GM23338 (cell line): ENCODE data around the gene KIAA1614. TPM values are rescaled to one million over a fixed set of nuclear protein-coding genes. Genes with fewer than 3 reads are reported as not detected.
A peak's percentile ranks its signal among the peaks of the same experiment; 100 is the strongest.

Source experiments
- ATAC-seq: fragments of 200-7000 bp; cut with Tn5 transposase; 3 replicates; pipeline ENCODE4 v1.9.1; 2020
- DNase-seq: peaks from one replicate; pipeline ENCODE4 v3.0.0-alpha.2; 2015; ENCODE audit warnings: low spot score
- H2AFZ ChIP-seq: fragments of 200-600 bp; sonication (generic); 2 replicates; pipeline ENCODE4 v1.8.0; 2016; ENCODE audit warnings: antibody characterized with exemption, mild to moderate bottlenecking, moderate library complexity
- H3F3A ChIP-seq: fragments of 200-600 bp; sonication (generic); replicated peaks from 2 replicates; pipeline ENCODE4 v1.8.0; 2017; ENCODE audit warnings: antibody characterized with exemption, mixed run types, low read depth
- H3K27ac ChIP-seq: fragments of 200-600 bp; sonication (generic); 2 replicates; pipeline ENCODE4 v1.6.1; 2016; ENCODE audit warnings: low read depth
- H3K27me3 ChIP-seq: fragments of 200-600 bp; sonication (generic); 2 replicates; pipeline ENCODE4 v1.8.0; 2016; ENCODE audit warnings: mild to moderate bottlenecking, mixed run types, moderate library complexity; ENCODE audit not compliant: insufficient read depth
- H3K36me3 ChIP-seq: fragments of 200-600 bp; sonication (generic); 2 replicates; pipeline ENCODE4 v1.8.0; 2016; ENCODE audit warnings: mild to moderate bottlenecking; ENCODE audit not compliant: insufficient read depth
- H3K4me1 ChIP-seq: fragments of 200-600 bp; sonication (generic); 2 replicates; pipeline ENCODE4 v1.8.0; 2016; ENCODE audit warnings: mild to moderate bottlenecking, moderate library complexity; ENCODE audit not compliant: insufficient read depth
- H3K4me2 ChIP-seq: fragments of 200-600 bp; sonication (generic); 2 replicates; pipeline ENCODE4 v1.7.1; 2017; ENCODE audit warnings: mixed run types
- H3K4me3 ChIP-seq: fragments of 200-600 bp; sonication (generic); 2 replicates; pipeline ENCODE4 v1.6.1; 2016; ENCODE audit warnings: mixed run types
- H3K79me2 ChIP-seq: fragments of 200-600 bp; sonication (generic); replicated peaks from 2 replicates; pipeline ENCODE4 v1.8.0; 2017; ENCODE audit warnings: mild to moderate bottlenecking; ENCODE audit not compliant: insufficient read depth
- H3K9me2 ChIP-seq: fragments of 200-600 bp; sonication (generic); 2 replicates; pipeline ENCODE4 v1.8.0; 2017; ENCODE audit not compliant: insufficient read depth
- H4K20me1 ChIP-seq: fragments of 200-600 bp; sonication (generic); replicated peaks from 2 replicates; pipeline ENCODE4 v1.8.0; 2017; ENCODE audit warnings: mild to moderate bottlenecking; ENCODE audit not compliant: insufficient read depth
- H3K27ac Mint-ChIP-seq: 2 replicates; pipeline ENCODE4 v1.8.0; 2020; ENCODE audit warnings: inconsistent platforms, mild to moderate bottlenecking, moderate library complexity, mixed read lengths
- H3K27me3 Mint-ChIP-seq: 3 replicates; pipeline ENCODE4 v1.8.0; 2022; ENCODE audit warnings: low read depth, mild to moderate bottlenecking, moderate library complexity, mixed read lengths, inconsistent platforms; ENCODE audit not compliant: insufficient read depth, poor library complexity
- H3K36me3 Mint-ChIP-seq: 3 replicates; pipeline ENCODE4 v1.8.0; 2021; ENCODE audit warnings: low read depth, mild to moderate bottlenecking, inconsistent platforms, moderate library complexity, mixed read lengths
- H3K4me1 Mint-ChIP-seq: 3 replicates; pipeline ENCODE4 v1.8.0; 2020; ENCODE audit warnings: mild to moderate bottlenecking, inconsistent platforms, mixed read lengths
- H3K4me3 Mint-ChIP-seq: 3 replicates; pipeline ENCODE4 v1.8.0; 2021; ENCODE audit warnings: moderate library complexity, mild to moderate bottlenecking, inconsistent platforms, mixed read lengths
- H3K9me3 Mint-ChIP-seq: 3 replicates; pipeline ENCODE4 v1.8.0; 2020; ENCODE audit warnings: moderate library complexity, mild to moderate bottlenecking, inconsistent platforms, mixed read lengths
- CTCF ChIP-seq, 2 experiments: fragments of 200-600 bp in 1 of 2; sonication (generic) in 1 of 2; conservative IDR thresholded peaks; 2 replicates each; pipeline versions ENCODE4 v1.5.1 to v1.6.1; 2016 to 2017; ENCODE audit warnings: antibody characterized with exemption in 2 of 2, low read depth in 2 of 2, mild to moderate bottlenecking in 2 of 2, moderate library complexity in 1 of 2
- STAT1 ChIP-seq: IDR thresholded peaks from one replicate; pipeline ENCODE4 v1.6.1; 2016; ENCODE audit warnings: antibody characterized with exemption; ENCODE audit not compliant: unreplicated experiment
- ZNF331 ChIP-seq: fragments of 250-450 bp; sonication (Bioruptor Pico); IDR thresholded peaks from 2 replicates; pipeline ENCODE4 v1.5.0; 2020; ENCODE audit warnings: low read depth, mild to moderate bottlenecking, moderate library complexity
- polyA plus RNA-seq: library from polyadenylated mRNA; unstranded; fragments of >200 nt; fragmentation: Nextera tagmentation; extraction: Ambion mirVana; gene quantifications from 2 replicates; pipeline ENCODE4 v1.2.1, GENCODE V29; 2016
- total RNA-seq: library from RNA; depleted of rRNA; stranded (reverse); fragments of >200 nt; shearing (Covaris generic); gene quantifications from 2 replicates; pipeline ENCODE4 v1.2.3, GENCODE V29; 2014
- TF ChIP-seq, protein P1 (sequence below): IDR thresholded peaks from 2 replicates; pipeline ENCODE4 v1.6.1; 2016; ENCODE audit warnings: antibody characterized with exemption

KIAA1614 gene
- total and polyA plus RNA-seq, 2 experiments from 2014 or later, result 1.1 to 1.8 TPM

DNA sequence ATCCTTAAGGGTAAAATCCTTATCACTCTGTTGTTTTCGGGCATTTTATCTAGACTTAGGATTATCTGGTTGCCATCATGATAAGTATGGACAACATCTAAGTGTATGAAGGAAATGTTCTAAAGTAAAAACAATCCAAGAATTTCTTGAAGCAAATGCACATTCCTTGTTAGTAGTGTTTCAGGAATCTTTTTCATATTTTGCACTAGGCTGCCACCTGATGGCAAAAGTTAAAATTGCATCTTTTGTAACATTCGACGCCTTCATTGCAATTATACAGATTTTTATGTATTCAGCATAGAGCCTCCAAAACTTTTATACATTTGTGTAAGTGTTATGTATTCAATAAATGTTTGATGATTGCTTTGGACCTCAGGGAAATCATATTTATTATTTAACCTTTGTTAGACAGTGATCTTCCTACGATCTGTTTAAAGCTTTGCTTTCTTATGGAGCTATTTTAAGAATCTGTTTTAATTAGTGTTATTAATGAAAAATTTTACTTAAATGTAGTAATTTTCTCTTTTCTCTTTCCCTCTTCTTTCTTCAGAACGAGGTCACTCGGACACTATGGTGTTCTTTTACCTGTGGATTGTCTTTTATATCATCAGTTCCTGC, 49.4 kb upstream of the KIAA1614 start:
- no peaks in the 10 kb centered on the region for H3K27me3 ChIP-seq
- no peak overlapping the region for H3K27ac Mint-ChIP-seq
- TF ChIP-seq CTCF (conservative IDR thresholded peaks at IDR 0.05; ENCODE audit: low read depth in 2 of 2) (peak; percentile 72 to 87), STAT1 (no peak)
- TF ChIP-seq, protein P1, sequence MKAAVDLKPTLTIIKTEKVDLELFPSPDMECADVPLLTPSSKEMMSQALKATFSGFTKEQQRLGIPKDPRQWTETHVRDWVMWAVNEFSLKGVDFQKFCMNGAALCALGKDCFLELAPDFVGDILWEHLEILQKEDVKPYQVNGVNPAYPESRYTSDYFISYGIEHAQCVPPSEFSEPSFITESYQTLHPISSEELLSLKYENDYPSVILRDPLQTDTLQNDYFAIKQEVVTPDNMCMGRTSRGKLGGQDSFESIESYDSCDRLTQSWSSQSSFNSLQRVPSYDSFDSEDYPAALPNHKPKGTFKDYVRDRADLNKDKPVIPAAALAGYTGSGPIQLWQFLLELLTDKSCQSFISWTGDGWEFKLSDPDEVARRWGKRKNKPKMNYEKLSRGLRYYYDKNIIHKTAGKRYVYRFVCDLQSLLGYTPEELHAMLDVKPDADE, result no peak

DNA sequence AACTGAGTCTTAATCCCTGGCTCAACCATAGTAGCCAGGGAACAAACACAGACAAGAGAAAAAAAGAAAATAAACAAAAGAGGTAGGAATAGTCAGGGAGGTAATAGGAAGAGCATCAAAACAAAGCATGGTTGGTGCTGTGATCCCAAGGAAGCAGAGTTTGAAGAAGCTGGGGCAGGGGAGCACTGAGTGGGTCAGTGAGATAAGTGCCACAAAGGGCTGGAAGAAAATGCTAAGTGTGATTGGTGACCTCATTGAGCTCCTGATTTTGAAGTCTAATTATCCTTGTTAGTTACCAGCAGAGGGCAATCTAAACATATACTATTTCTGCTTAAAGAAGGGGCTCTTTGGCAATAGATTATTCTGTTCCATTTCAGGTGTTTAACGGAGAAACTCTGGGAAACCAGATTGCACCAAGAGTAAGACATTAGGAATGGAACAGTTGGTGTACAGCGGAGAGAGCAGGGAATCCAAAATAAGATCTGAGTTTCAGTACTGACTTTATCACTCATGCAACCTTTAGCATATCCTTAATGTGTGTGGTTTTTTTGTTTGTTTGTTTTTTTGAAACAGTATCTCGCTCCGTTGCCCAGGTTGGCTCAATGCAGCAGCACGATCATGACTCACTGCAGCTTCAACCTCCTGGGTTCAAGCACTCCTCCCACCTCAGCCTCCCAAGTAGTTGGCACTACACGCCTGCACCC, 30.7 kb upstream of the KIAA1614 start:
- peak; percentile 82 for DNase-seq
- H3K9me3 Mint-ChIP-seq, result no peaks in the 10 kb centered on the region
- no peaks in the 10 kb centered on the region for H4K20me1 ChIP-seq
- H3K27me3 Mint-ChIP-seq, result no peaks in the 10 kb centered on the region
- no peak overlapping the region for H3K27ac Mint-ChIP-seq
- no peak overlapping the region for H3K4me2 ChIP-seq
- no peaks in the 10 kb centered on the region; the same call in 2 of the 3 replicates for H3K4me1 Mint-ChIP-seq
- H3K36me3 Mint-ChIP-seq, result no peaks in the 10 kb centered on the region
- H3K4me3 ChIP-seq, result no peak overlapping the region
- no peak overlapping the region for H3K27ac ChIP-seq
- H3K4me1 ChIP-seq, result peaks cover 10% of the 10 kb centered on the region; the same call in 1 of the 2 replicates
- no peaks in the 10 kb centered on the region for H3K9me2 ChIP-seq
- H2AFZ ChIP-seq, result no peak overlapping the region
- peak; percentile 89 for ATAC-seq
- H3K36me3 ChIP-seq, result no peaks in the 10 kb centered on the region
- TF ChIP-seq ZNF331 (CRISPR knock-in tag) (no peak), CTCF (conservative IDR thresholded peaks at IDR 0.05; ENCODE audit: low read depth in 2 of 2) (peak; percentile 65 to 71)
- no peaks in the 10 kb centered on the region for H3F3A ChIP-seq
- no peaks in the 10 kb centered on the region for H3K27me3 ChIP-seq
- no peak overlapping the region for H3K4me3 Mint-ChIP-seq
- no peaks in the 10 kb centered on the region for H3K79me2 ChIP-seq

More for the DNA sequence above, 49.4 kb upstream of the KIAA1614 start:
- no peaks in the 10 kb centered on the region for H4K20me1 ChIP-seq
- H3F3A ChIP-seq, result no peaks in the 10 kb centered on the region
- H3K4me1 ChIP-seq, result no peaks in the 10 kb centered on the region
- H3K9me2 ChIP-seq, result no peaks in the 10 kb centered on the region
- H3K4me3 ChIP-seq, result no peak overlapping the region
- Mint-ChIP-seq H3K4me1 (no peaks in the 10 kb centered on the region), H3K36me3 (peaks cover 17% of the 10 kb centered on the region; the same call in 2 of the 3 replicates), H3K9me3 (peaks cover 3% of the 10 kb centered on the region; the same call in 1 of the 3 replicates), H3K27me3 (no peaks in the 10 kb centered on the region), H3K4me3 (no peak overlapping the region)
- H2AFZ ChIP-seq, result no peak overlapping the region
- DNase-seq (peak; percentile 65), ATAC-seq (no peak)
- H3K79me2 ChIP-seq, result no peaks in the 10 kb centered on the region
- H3K36me3 ChIP-seq, result peaks cover 6% of the 10 kb centered on the region; the same call in 1 of the 2 replicates
- H3K27ac ChIP-seq, result no peak overlapping the region
- H3K4me2 ChIP-seq, result no peak overlapping the region
